Hematopoietic multipotent progenitor cell treated with erythropoietin and hydrocortisone succinate and interleukin-3 and kit ligand, for 17 days (in vitro differentiated cells): Measurements from ENCODE around the gene GDF7.
A peak's percentile ranks its signal among the peaks of the same experiment; 100 is the strongest.

Experiments used
- DNase-seq: peaks from one replicate; pipeline ENCODE4 v3.0.0-alpha.2; 2015; ENCODE audit warnings: low spot score

The GDF7 gene

DNA sequence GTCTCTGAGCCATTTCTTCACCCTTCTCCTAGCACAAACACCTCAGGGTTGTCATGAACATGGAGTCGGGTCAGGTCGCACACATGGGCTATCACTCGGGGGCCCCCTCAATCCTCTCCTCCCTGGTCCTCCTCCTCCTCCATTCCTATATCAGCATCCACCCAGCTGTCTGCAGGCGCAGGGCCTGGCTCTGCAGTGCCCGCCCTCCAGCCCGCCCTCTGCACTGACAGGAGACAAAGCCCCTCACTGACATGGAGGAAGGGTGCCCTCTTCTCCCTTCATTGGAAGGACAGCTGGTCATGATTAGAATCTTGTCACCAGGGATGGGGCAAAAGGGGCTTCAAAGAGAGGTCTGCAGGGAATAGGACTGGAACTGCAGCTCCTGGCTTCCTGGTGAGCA, 37.8 kb upstream of the GDF7 start:
- DNase-seq, result no peak

DNA sequence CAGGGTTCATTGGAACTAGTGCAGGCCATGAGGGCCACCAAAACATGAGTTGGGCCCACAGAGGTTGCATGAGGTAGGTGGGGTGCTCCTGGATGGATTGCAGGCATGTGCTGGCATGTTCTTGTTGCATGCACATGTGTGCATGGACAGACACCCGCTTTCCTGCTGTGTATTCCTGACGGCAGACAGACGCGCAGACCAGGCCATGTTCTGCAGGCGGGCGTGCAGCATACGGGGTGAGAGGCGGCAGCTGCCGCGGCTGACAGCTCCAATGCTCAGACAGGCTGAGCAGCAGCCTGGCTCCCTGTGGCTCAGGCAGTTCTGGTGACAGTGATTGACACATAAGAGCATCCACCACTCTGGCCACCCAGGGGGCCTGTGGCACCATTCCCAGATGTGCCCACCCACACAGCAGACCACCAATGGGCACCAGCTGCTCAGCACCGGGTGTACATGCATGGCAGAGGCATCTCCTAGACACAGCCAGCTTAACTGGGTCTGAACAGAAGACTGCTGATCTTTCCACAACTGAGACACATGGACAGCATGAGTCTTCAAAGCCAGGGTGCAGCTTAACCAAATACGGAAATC, 37.3 kb upstream of the GDF7 start:
- no peak for DNase-seq

DNA sequence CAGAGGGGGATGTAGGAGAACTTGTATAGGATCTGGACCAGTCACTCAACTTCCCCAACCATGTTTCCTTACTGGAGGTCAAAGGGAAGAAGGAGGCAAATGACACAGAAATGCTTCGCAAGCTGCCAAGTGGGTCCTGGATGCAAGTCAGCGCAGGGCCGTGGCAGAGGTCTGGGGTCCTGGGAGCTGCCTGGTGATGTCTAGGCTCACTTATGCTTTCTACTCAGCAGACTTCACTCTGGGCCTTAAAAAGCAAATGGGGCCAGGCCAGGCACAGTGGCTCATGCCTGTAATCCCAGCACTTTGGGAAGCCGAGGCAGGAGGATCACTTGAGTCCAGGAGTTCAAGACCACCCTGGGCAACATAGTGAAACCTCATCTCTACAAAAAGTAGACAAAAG, 36.0 kb upstream of the GDF7 start:
- no peak for DNase-seq

DNA sequence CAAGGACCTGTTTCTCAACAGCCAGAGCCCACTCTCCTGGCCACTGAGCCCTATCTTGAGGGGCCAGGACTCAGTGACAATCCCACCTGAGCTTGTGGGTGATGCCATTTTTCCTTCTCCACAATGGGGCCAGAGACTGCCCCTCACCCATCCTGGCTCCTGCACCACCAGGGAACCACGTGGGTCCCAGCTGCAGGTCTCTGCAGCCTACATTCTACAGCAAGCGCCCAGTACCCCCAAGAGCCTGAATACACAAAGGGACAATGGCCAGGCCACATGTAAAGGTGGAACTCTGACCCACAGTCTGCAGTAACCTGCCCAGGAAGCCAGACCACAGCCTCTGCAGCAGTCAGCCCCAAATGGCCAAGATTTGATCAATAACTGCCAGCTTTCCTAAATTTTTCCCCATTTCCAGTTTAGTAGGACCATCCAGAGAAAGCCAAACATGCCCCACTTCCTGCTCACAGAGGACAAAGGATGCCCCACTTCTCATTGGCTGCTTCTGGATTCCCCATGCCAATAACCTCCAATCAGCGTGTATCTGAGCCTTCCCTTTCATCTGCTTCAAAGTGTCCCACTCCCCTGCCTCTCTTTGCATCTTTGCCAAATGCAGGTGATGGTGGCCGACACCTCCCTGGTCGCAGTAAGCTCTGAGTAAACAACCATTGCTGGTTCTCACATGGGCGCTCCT, 35.2 kb upstream of the GDF7 start:
- DNase-seq, result no peak

DNA sequence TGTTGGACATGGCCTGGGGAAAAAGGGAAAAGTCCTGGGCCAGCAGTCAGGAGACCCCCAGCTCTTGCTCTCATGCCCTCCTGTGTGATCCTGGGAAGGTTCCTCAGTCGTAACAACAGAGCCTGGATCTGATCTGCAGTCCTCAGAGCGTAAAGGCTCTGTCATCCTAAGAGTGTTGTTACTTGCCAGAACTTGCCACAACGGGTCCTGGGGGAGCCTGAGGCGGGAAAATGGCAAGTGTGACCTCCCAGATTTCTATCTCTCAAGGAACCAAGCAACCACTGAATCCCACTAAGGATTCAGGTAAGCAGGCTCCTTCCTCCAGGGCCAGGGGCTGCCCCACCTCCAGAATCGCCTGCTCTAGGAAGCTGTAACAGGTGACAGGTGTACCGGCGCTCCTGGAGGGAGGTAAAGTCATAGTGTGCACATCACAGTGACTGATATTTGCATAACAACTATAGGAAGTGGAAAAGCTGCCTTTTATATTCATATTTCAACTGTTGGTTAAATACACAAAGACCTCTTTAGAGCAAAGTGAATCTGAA, 34.4 kb upstream of the GDF7 start:
- DNase-seq, result no peak

DNA sequence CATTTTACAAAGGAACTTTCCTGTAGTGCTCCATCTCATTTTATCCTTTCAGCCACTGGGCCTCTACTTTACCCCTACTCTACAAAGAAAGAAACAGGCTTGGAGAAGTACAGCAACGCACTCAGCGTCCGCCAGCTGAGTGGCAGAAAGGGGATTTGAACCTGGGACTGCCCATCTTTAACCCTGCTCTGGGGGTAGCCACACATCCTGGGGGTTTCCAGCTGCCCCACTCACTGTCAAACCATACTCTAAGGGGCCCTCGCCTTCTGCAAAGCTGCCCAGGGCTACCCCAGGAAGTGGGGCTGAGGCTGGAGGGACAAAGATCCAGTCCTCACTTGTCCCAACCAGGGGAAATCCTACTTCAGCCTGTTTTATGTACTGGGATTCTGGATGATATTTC, 33.9 kb upstream of the GDF7 start:
- no peak for DNase-seq

DNA sequence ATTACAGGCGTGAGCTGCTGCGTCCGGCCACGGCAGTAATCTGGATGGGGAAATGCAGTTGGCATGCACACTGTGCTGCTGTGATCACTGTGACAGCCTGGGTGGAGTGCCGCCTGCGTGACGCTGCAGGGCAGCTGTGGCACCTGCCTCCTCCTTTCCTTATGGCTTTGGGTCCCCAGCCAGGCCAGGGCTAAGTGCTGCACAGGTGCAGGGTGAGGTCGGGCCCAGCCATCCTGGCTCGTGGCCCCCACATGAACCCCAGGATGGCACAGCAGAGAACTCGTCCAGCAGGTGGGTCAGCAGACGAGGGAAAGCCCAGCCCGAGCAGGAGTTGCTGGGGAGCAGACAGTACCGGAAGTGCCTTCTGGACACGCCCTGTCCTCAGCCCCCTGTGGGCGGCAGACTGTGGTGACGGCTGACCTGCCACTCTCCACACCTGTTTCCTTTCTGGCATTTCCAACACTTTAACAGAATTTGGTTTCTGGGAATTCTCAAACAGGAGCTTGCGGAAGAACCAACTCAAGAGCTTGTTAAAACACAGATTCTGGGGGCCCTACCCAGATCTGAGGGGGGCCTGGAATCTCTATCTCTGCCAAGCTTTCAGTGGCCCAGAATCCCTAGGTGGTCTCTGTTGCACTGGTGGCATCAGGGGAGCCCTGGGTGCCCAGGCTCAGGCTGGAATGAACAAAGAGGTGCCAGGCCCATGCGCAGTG, 33.0 kb upstream of the GDF7 start:
- no peak for DNase-seq

DNA sequence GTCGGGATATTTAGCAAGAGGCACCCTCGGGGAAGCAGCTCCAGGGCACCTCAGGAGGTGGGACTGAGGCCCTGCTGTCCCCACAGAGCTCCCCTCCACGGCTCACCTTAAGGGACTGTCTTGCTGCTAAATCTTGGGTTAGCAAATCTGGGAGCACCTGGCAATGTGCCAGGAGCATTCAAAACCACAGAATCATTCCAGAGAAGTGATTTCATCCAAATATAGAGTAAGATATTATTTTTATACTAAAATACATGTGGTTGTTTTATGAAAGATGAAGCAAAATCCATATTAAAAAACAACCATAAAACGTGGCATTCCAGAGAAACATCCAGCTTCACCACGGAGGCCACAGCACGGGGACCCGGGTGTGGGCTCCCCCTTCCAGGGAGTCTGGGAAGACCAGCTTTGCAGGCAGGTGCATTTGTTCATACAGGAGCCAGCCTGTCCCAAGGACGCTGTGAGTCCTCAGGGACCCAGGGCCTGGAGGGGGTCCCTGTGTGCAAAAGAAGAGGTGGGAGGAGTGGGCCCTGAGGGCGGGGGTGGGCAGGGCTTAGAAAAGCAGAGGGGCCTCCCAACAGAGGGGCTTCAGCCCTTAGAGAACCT, 32.3 kb upstream of the GDF7 start:
- DNase-seq, result no peak

DNA sequence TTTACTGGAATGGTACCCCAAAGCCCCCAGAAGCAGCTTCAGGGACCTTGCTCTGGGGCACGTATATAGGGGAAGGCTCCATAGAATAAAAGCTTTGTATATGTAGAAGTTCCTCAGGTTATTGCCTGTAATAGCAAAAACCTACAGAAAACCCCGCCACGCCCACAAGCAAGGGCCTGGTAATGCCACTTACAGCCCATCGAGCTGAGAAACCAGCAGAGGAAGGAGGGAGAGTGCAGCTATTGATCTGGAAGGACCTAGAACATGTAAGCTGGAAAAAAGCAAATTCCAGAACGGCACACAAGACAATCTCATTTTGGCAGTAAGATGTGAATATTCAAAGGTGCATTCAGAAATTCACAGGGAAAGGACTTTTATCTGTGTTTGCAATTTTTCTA, 31.8 kb upstream of the GDF7 start:
- no peak for DNase-seq

DNA sequence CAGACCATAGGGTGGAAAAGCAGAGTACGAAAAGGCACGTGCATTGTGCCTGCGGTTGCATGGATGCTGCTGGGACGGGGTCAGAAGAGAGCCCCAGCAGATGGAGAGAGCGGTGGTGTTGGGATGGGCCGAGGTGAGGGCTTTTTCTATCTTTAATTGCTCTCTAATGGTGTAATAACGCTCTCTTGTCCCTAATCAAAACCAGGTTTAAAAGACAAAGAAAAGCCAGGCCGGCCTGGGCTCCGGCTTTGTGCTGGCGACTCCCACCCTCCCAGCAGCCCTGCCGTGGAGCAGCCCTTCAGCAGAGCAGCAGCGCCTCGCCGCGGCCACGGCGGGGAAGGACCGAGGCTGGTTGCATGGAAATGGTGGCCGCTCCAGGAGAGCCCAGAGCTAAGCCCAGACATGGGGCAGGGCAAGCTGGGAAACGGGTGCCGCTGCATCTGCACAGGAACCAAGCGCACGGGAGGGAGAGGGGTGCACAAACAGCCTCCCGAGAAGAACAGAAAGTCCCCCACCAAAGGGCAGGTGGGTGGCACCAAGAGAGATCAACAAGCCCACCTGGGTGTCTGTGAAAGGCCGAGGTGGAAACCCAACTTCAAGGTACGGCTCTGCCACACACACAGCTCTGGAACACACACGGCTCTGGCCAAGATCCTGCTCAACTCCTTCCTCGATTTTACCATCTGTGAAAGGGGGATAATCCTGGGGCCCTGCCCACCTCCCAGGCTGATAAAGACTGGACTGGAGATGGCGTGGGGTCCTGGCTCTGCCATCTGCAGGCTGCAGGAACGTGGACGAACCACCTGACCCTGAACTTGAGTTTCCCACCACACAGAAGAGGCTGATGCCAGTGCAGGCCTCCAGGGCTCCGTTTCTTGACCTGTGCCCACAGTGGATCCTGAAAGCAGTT, 31.0 kb upstream of the GDF7 start:
- DNase-seq, result no peak

DNA sequence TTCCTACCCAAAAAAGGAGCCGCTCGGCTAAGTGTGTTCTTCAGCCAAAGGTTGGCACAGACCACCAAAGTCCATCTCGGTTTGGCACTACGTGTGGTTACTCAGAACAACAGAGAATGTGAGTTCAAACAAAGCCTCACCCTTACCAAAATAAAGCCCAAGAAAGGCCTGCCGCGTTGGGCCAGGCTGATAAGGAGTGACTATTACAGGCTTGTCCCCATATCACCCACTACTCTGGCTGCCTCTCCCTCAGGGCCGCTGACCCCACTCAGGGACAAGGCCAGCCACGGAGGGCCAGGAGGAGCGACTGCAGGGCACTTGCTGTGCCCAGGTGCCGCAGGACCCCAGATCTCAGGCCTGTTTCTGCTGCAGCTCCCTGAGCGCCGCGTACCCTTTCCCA, 29.8 kb upstream of the GDF7 start:
- no peak for DNase-seq

DNA sequence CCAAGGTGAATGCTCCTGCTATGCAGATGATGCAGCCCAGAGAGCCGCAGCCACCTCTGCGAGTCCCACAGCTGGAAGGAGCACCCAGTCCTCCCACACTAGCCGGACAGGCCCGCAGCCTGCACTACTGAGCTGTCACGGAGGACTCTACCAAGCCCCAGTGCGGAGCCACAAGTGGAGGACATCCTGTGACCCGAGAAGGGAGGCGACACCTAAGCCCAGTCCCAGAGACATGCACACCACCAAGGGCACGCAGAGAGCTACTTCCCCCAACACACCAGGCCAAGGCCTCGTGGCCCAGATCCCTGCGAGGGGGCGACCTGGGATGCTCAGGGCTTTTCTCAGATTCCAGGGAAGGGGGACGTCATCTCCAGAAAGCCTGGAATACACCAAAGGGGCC, 28.9 kb upstream of the GDF7 start:
- no peak for DNase-seq

DNA sequence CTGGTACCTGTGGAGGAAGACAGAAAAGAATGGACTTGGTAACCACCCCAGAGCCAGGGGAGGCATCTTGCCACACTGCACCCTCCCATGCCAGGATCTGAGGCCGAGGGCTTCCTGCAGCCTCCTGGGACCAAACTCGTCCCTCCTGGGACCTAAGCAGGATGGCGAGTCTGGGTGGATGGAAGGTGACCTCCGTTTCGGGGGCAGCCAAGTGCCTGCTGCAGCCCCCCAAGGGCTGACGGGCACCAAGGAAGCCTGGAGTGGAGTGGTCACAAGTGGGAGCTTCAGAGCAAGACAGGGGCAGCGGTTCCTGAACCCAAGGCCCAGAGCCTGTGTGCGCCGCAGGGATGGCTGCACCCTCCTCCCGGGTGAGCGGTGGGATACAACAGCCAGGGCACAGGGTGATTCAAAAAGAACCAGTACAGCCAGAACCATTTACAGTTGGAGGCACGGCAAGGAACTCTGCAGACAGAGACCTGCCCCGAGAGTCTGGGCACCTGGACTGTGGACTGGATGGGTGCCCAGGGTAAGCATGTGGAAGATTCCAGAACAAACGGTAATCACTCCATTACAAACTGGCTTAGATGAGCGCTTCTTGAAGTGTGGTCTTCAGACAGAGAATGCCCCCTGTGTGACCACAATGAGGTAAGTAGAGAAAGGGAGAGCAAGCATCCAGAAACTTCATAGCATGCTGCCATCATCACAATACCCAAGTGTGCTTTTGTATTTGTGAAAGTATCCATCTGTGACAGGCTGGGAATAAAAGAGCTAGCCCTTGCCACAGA, 28.1 kb upstream of the GDF7 start:
- no peak for DNase-seq

DNA sequence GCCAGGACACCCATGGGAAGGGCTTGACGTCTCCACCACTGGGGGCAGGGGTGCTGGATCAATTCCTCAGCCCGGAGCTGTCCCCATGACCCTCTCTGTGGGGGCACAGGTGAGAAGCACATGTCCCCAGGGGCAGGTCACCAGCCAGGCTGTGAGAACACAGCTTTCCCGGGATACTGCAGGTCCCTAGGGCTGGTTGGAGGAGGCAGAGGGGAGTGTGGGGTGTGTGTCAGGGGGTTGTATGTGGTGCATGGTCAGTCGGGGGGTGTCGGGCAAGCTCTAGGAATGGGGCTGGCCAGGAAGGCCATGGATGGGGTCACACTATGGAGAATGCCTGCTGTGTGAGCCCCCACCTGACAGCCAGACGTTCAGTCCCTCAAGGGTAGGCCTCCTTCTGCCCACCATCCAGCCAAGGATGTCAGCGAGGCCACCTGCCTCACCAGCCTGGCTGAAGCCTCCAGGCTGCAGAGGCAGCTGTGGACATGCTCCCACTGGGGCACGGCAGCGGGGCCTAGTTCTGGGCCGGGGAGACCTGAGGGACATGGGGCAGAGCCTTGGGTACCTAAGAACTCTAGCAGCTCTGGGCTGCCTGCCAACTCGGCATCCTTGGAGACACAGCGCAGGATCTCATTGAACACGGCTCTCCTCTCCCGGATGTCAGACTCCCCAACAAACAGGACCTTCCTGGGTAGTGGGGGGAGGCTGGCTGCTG, 26.4 kb upstream of the GDF7 start:
- DNase-seq, result no peak

DNA sequence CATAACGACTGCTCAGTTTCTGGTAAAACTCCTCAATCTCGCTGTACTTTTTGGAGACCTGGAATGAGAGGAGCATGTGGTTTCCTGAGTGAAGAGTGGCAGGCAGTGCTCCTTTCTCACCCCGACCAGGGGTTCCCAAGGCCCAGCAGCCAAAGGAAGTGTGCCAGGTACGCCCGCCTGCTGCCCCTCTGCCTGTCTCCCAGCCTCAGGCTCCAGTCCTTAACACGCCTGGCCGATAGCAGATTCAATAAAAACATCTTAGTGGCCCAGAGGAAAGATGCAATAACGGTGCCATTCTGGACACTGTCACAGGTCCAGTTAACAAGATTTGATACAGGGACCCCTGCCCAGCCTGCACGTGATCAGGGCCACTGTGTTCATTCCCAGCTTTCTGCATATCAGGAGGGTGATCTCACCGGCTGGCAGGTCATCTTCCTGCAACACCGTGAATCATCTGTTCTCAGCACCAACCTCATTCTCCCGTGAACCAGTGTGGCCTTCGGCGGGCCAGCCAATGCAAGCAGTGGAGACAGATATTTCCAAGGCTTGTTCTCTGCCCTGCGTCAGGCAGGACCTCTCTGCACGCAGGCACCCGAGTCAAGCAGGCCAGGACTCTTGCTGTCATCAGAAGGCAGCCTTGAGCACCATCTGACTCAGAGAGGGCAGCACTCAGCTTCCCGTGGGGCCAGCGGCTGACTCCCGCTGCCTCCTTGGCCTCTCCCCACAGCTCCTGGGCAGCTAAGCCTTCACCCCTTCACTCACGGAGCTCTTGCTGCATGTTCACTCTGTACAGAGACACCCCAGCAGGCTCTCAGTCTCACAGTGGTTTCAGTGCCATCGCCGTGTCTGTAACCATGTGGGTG, 25.6 kb upstream of the GDF7 start:
- DNase-seq, result no peak

DNA sequence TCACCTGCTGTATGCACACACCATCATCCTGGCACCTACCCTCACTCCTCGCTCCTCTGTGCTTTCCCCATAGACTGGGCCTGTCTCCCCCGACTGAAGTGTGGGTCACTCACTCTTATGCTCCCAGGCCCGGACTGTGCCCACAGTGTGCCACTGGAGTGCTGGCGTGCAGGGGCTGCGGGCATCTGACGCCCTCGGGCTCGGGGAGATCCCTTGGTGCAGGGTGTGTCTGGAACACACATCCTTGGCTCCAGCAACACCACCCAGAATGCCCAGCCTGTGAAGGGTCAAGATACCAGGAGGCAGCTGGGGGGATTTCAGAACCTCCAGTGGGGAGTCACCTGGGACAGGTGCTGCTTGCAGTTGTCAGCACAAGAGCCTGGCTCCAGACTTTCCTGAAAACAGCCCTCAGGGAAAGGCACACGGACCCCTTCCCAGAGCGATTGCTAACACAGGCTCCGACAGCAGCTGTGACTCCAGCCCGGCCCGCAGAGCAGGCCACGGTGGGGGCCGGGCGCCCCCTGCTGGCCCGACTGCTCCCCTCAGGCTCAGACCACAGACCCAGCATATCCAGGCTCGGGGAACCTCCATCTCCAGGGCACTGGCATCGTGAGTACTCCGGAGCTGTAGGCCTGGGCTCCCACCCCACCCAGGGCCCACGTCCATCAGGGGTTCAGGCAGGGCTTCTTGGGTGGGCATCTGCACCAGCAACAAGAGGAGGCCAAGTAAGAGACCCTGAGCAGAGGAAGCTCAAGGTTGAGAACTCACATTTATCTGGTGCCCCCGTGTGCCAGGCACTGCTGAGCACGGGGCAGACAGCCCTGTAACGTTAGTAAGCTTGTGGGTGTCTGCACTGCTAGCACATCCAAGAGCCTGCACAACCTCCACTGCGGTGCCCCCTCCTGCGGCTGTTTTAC, 24.6 kb upstream of the GDF7 start:
- DNase-seq, result peak; percentile 74

DNA sequence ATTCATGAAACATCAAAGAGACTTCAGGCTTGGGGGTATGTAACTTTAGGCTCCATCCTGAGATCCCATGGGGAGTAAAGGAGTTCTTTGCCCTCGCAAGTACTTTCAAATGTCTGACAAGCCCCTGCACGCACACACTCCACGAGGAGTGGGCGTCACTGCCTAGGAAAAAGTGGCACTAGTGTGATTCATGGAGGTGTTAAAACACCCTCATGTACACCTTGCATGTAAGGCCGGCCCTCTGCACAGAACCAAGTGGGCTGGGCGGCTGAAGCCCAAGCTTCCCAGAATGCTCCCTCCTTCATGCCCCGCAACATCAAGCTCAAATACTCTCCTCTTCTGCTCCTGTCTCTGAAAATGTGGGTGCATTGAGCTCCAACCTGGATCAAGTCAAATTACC, 23.9 kb upstream of the GDF7 start:
- no peak for DNase-seq

DNA sequence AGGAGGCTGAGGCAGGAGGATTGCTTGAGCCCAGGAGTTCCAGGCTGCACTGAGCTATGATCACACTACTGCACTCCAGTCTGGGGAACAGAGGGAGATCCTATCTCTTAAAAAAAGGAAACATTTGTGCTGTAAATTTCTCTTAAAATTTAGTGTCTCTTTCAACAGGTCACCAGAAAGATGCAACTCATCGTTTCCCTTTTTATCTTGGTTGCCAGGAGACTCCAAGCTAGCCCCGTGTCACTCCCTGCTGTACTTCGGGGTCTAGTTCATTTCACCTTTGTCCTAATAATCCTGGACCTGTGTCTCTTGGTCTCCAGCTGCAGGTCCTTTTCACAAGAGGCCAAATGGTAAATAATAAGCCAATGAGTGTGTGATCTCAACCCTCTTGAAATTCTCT, 23.1 kb upstream of the GDF7 start:
- peak; percentile 17 for DNase-seq
